K562 (cell line): ENCODE data around the gene DCUN1D1. TPM values are rescaled to one million over a fixed set of nuclear protein-coding genes. Genes with fewer than 3 reads are reported as not detected.
A peak's percentile ranks its signal among the peaks of the same experiment; 100 is the strongest.

ENCODE experiments used
- ATAC-seq: fragments of 200-7000 bp; cut with Tn5 transposase; 3 replicates; pipeline ENCODE4 v1.9.1; 2020; ENCODE audit warnings: moderate library complexity
- BruUV-seq: library from RNA; stranded (reverse); fragments of 400-500 nt; replicated peaks from 2 replicates; lab custom pipeline; 2021; lab: Mats Ljungman, UMichigan
- CTCF ChIA-PET: fragments of 300-600 bp; formaldehyde crosslinking; extraction: SDS; loops from one replicate; lab custom pipeline; 2021; ENCODE audit warnings: low intra/inter-chr PET ratio; lab: Yijun Ruan, JAX
- POLR2A ChIA-PET: fragments of 300-600, 350-650 bp; sonication (Branson Sonifier 250); formaldehyde crosslinking; extraction: SDS; loops from one replicate; lab custom pipeline; 2021; ENCODE audit warnings: antibody characterized with exemption, inconsistent platforms; lab: Yijun Ruan, JAX
- DNase-seq, 4 experiments: peaks; one replicate each; pipeline versions ENCODE4 v3.0.0 to v3.0.0-alpha.2; 2011 to 2018; ENCODE audit warnings: low spot score in 3 of 4, mixed read lengths in 3 of 4; ENCODE audit errors: extremely low read depth in 1 of 4
- FAIRE-seq: peaks from 2 replicates; lab custom pipeline; 2011; peaks lifted over from hg19 to GRCh38; lab: Jason Lieb, UNC
- H2AFZ ChIP-seq: 2 replicates; pipeline ENCODE4 v1.6.0; 2011; ENCODE audit warnings: low read depth, low read length, control low read depth, inconsistent platforms
- H3K27ac ChIP-seq: fragments of 200-600 bp; 3 replicates; pipeline ENCODE4 v1.8.0; 2011; ENCODE audit warnings: low read depth, mild to moderate bottlenecking, control low read depth, inconsistent platforms, low read length, moderate library complexity, mixed read lengths; ENCODE audit errors: extremely low read depth
- H3K27me3 ChIP-seq, 2 experiments: fragments of 300-600 bp in 1 of 2; 2 replicates in 1 of 2; 3 replicates in 1 of 2; pipeline versions ENCODE4 v1.6.0 to v1.8.0; 2011; ENCODE audit warnings: inconsistent platforms in 2 of 2, low read length in 2 of 2, mild to moderate bottlenecking in 1 of 2, mixed read lengths in 1 of 2, moderate library complexity in 1 of 2; ENCODE audit not compliant: control insufficient read depth in 2 of 2, insufficient read depth in 2 of 2
- H3K36me3 ChIP-seq: fragments of 300-600 bp; 3 replicates; pipeline ENCODE4 v1.8.0; 2011; ENCODE audit warnings: mild to moderate bottlenecking, low read length, inconsistent platforms; ENCODE audit not compliant: control insufficient read depth, insufficient read depth
- H3K4me1 ChIP-seq, 2 experiments: fragments of 200-600 bp in 1 of 2; replicated peaks in 1 of 2; 2 replicates in 1 of 2; 3 replicates in 1 of 2; pipeline versions ENCODE4 v1.5.1 to v1.8.0; 2011; ENCODE audit warnings: inconsistent platforms in 2 of 2, low read length in 2 of 2, mild to moderate bottlenecking in 1 of 2, mixed read lengths in 1 of 2, moderate library complexity in 1 of 2; ENCODE audit not compliant: control insufficient read depth in 2 of 2, insufficient read depth in 2 of 2
- H3K4me2 ChIP-seq: 2 replicates; pipeline ENCODE4 v1.6.1; 2011; ENCODE audit warnings: low read length, control low read depth, inconsistent platforms, mixed read lengths; ENCODE audit not compliant: insufficient read depth
- H3K4me3 ChIP-seq: fragments of 200-600 bp; sonication (generic), shearing (Covaris generic); 2 replicates; pipeline ENCODE4 v1.5.1; 2016; ENCODE audit warnings: control low read depth, inconsistent platforms
- H3K79me2 ChIP-seq: fragments of 200-600 bp; 3 replicates; pipeline ENCODE4 v1.8.0; 2011; ENCODE audit warnings: low read length, inconsistent platforms; ENCODE audit not compliant: control insufficient read depth, insufficient read depth
- H3K9ac ChIP-seq, 2 experiments: 2 replicates each; pipeline versions ENCODE4 v1.6.0 to v1.6.1; 2011; ENCODE audit warnings: low read depth in 2 of 2, low read length in 2 of 2, control low read depth in 1 of 2, inconsistent platforms in 1 of 2, mild to moderate bottlenecking in 1 of 2, mixed read lengths in 1 of 2; ENCODE audit not compliant: insufficient read depth in 1 of 2
- H3K9me1 ChIP-seq: one replicate; pipeline ENCODE4 v1.6.0; 2011; ENCODE audit warnings: inconsistent platforms, mild to moderate bottlenecking, low read length, moderate library complexity; ENCODE audit not compliant: control insufficient read depth, insufficient read depth
- H3K9me3 ChIP-seq: replicated peaks from 2 replicates; pipeline ENCODE4 v1.5.1; 2011; ENCODE audit warnings: low read depth, low read length, inconsistent platforms; ENCODE audit not compliant: control insufficient read depth, insufficient read depth
- H4K20me1 ChIP-seq: replicated peaks from 2 replicates; pipeline ENCODE4 v1.6.1; 2011; ENCODE audit warnings: low read length, inconsistent platforms, mixed read lengths; ENCODE audit not compliant: control insufficient read depth, insufficient read depth
- ATF3 ChIP-seq, 2 experiments: fragments of 450-650 bp in 1 of 2; sonication (generic) in 1 of 2; formaldehyde crosslinking in 1 of 2; IDR thresholded peaks in 1 of 2; conservative IDR thresholded peaks in 1 of 2; 2 replicates each; pipeline versions ENCODE4 v1.6.1 to v1.8.1; 2016 to 2023; ENCODE audit warnings: mild to moderate bottlenecking in 2 of 2, moderate library complexity in 2 of 2, inconsistent platforms in 1 of 2, missing genetic modification reagents in 1 of 2
- CEBPG ChIP-seq, 3 experiments: fragments of 200-800 bp in 1 of 3; sonication (Bioruptor generic) in 1 of 3; sonication (generic) in 1 of 3; formaldehyde crosslinking in 1 of 3; IDR thresholded peaks in 2 of 3; conservative IDR thresholded peaks in 1 of 3; 2 replicates each; pipeline versions ENCODE4 v1.6.1 to v1.8.0; 2016 to 2022; ENCODE audit warnings: missing compliant biosample characterization in 2 of 3, missing genetic modification characterization in 2 of 3, mild to moderate bottlenecking in 1 of 3, missing genetic modification reagents in 1 of 3
- FOXM1 ChIP-seq, 2 experiments: fragments of 450-650 bp in 1 of 2; sonication (generic) in 1 of 2; formaldehyde crosslinking in 1 of 2; IDR thresholded peaks; 2 replicates each; pipeline versions ENCODE4 v1.6.1 to v1.9.0; 2017 to 2022; ENCODE audit warnings: low read depth in 2 of 2, mild to moderate bottlenecking in 2 of 2, missing genetic modification reagents in 1 of 2, moderate library complexity in 1 of 2
- HMBOX1 ChIP-seq: sonication (generic); IDR thresholded peaks from 2 replicates; pipeline ENCODE4 v1.6.1; 2016
- KLF6 ChIP-seq: fragments of 250-450 bp; sonication (Bioruptor Pico); IDR thresholded peaks from 2 replicates; pipeline ENCODE4 v1.4.0; 2020; ENCODE audit warnings: mild to moderate bottlenecking, moderate library complexity, borderline replicate concordance
- MLLT1 ChIP-seq, 2 experiments: fragments of 450-650 bp; IDR thresholded peaks; 2 replicates each; pipeline ENCODE4 v1.6.1; 2016
- ZBED1 ChIP-seq: IDR thresholded peaks from 2 replicates; pipeline ENCODE4 v1.6.1; 2014
- WGBS: fragments of 100-300 bp; shearing (Covaris generic); methylation state at CpG from one replicate; pipeline ENCODE4 v1.1.6; 2016; ENCODE audit warnings: low coverage, mixed read lengths; ENCODE audit not compliant: insufficient coverage; ENCODE audit errors: missing lambda C conversion rate; 5-methylcytosine and 5-hydroxymethylcytosine counted together
- in situ Hi-C: fragments of 300-500 bp; cut with MboI; formaldehyde crosslinking; loops from 4 replicates; pipeline ENCODE4 v1.15.0; 2018; ENCODE audit warnings: inconsistent platforms, mixed read lengths
- intact Hi-C: fragments of 100-400 bp; cut with micrococcal nuclease; formaldehyde crosslinking; loops from 2 replicates; pipeline ENCODE4 v1.14.2; 2022
- polyA plus RNA-seq, 8 experiments: library from polyadenylated mRNA; depleted of rRNA in 4 of 8; stranded (reverse) in 5 of 8; unstranded in 3 of 8; fragments of >200 nt; fragmentation: Nextera tagmentation in 2 of 8; fragmentation: Illumina TruSeq in 1 of 8; extraction: Ambion mirVana in 2 of 8; extraction: Trizol in 1 of 8; gene quantifications; 2 replicates each; pipeline versions ENCODE4 v1.2.1 to v1.2.3, GENCODE V29; 2011 to 2014; ENCODE audit warnings: inconsistent platforms in 1 of 8, missing spikeins in 1 of 8
- total RNA-seq, 7 experiments: library from RNA; depleted of rRNA in 6 of 7; stranded (reverse); fragments of >200 nt in 6 of 7; fragmentation: Illumina TruSeq in 2 of 7; extraction: Trizol in 2 of 7; gene quantifications; 2 replicates each; pipeline versions ENCODE4 v1.2.1 to v1.2.3, GENCODE V29; 2011 to 2021; ENCODE audit warnings: low replicate concordance in 1 of 7

The DCUN1D1 gene
- total and polyA plus RNA-seq, 9 of the 15 experiments (the other 6 are each of a cell fraction or from before 2014, with no cell fraction given), result 11.4 to 46.8 (median 28.2) TPM

GRCh38 chr3:182978387-182978786 is 2.0 kb downstream of the DCUN1D1 start (continued):
- TF ChIP-seq ZBED1, result peak; percentile 87

GRCh38 chr3:182973047-182973446 is 7.3 kb downstream of the DCUN1D1 start:
- 48% methylated on average over 5 of the region's 5 CpGs for WGBS
- Histone ChIP-seq H3K9me3 (no peaks in the 10 kb centered on the region), H3K79me2 (peaks cover 99% of the 10 kb centered on the region), H3K4me2 (no peak overlapping the region), H3K9ac (no peak overlapping the region), H3K27ac (0 out of 3 replicates have a peak overlapping the region, but pooled peaks have one; percentile 15), H3K36me3 (peaks cover 4% of the 10 kb centered on the region; the same call in 1 of the 3 replicates), H3K4me1 (peaks cover 19 to 47% of the 10 kb centered on the region in 2 experiments), H2AFZ (no peak overlapping the region), H4K20me1 (0 out of 2 replicates have a peak, but pooled peaks cover 3% of the 10 kb centered on the region), H3K4me3 (no peak overlapping the region), H3K9me1 (peaks cover 5% of the 10 kb centered on the region), H3K27me3 (no peaks in the 10 kb centered on the region)
- POLR2A ChIA-PET, result interaction anchor here (1.4 kb wide), 1 partner anchor 9 kb away, joined by 3 read pairs; no protein-coding TSS in a partner anchor
- no peak for DNase-seq
- intact Hi-C loops, result no loop called here
- ATAC-seq, result peak; percentile 14
- CTCF ChIA-PET, result no interaction called here
- FAIRE-seq, result no peak
- in situ Hi-C loops, result no loop called here
- TF ChIP-seq HMBOX1 (peak; percentile 50; the same call in 1 of the 2 replicates), ATF3 (IDR thresholded peaks at IDR 0.05) (peak; percentile 60), ATF3 (CRISPR knock-in tag; conservative IDR thresholded peaks at IDR 0.05) (no peak), MLLT1 (IDR thresholded peaks at IDR 0.05) (no peak), FOXM1 (IDR thresholded peaks at IDR 0.05; ENCODE audit: low read depth) (0 out of 2 replicates have a peak, but pooled peaks have one; percentile 16), FOXM1 (CRISPR knock-in tag; IDR thresholded peaks at IDR 0.05; ENCODE audit: low read depth) (no peak), CEBPG (CRISPR knock-in tag; IDR thresholded peaks at IDR 0.05) (no peak), CEBPG (tag; conservative IDR thresholded peaks at IDR 0.05 in 1 of 2, IDR thresholded peaks at IDR 0.05 in 1 of 2) (peak in 1 of 2 experiments; percentile 43; a peak in 1 of 4 replicates), KLF6 (CRISPR knock-in tag) (no peak)
- BruUV-seq, result no TSS peak
